HG02981 (cell line): Measurements from ENCODE around the gene INCENP.
"Not testable (repeated sequence)": the region's sequence is repeated elsewhere in the genome, so short reads cannot be mapped to it uniquely, and the experiment has no call there.

Experiments
- ATAC-seq: cut with Tn5 transposase; IDR thresholded peaks from one replicate; pipeline ENCODE4 v1.9.1; 2021; ENCODE audit warnings: mild to moderate bottlenecking, moderate library complexity; ENCODE audit not compliant: unreplicated experiment

The INCENP gene

DNA sequence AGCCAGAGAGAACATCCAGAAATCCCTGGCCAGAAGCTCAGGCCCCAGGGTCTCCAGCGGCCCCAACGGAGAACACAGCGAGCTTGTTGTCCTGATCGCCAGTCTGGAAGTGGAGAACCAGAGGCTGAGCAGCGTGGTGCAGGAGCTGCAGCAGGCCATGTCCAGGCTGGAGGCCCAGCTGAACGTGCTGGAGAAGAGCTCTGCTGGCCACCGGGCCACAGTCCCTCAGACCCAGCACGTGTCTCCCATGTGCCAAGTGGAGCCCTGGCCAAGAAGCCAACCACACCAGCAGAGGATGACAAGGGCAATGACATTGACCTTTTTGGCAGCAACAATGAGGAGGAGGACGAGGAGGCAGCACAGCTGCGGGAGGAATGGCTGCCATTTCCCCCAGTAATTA lies 45.6 kb downstream of the INCENP start:
- no peak for ATAC-seq

DNA sequence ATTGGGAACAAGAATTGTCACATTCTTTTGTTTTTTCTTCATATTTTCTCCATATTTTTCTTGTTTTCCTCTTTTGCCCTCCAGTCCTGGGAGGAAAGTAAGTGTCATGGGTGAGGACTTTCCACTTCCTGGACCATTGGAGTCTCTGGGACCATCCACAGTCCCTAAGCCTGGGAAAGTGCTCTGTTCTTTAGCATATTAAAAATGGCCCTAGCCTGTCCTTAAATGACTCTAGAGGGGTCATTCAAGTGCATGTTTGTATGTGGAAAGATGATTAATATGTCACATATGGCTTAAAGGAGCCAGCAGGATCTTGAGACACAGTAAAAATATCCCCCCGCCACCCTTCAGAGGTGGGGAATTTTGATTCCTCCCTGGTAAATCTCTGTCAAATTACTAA lies 46.1 kb downstream of the INCENP start:
- ATAC-seq, result no peak

DNA sequence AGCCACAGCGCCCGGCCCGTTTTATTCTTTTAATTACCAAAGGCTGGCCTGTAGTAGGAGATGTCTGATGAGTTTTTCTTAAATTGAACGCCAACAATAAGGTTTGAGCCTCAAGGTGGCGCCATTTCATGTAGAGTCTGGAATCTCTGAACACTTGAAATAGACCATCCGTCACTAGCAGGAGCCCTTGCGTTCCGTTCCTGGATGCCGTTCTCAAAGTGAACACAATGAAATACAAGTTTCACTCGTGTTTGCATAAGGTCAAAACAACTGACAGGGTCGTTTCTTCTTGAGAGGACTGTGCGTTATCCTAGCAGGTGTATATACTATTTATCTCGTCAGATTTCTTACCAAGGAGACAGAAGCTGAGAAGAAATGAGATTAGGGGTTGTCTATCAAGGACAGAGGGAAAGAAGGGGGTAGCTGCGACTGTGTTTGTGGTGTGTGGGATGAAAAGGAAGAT lies 47.5 kb downstream of the INCENP start:
- no peak for ATAC-seq

DNA sequence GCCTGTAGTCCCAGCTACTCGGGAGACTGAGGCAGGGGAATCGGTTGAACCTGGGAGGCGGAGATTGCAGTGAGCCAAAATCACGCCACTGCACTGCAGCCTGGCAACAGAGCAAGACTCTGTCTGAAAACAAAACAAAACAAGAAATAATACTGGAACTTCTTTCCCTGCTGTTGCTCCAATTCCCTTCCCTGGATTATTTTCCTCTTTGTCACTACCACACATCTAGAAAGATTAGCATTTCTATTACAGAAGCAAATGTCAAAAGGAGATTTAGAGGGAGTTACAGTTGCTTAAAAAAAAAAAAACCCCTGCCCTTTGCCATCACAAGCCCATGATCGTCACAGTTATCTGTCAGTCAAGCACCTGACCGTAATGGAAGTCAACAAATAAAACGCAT lies 48.5 kb downstream of the INCENP start:
- no peak for ATAC-seq

- ATAC-seq, result no peak
These were observed 53.0 kb downstream of the INCENP start for GRCh38 chr11:62176766-62177165.

DNA sequence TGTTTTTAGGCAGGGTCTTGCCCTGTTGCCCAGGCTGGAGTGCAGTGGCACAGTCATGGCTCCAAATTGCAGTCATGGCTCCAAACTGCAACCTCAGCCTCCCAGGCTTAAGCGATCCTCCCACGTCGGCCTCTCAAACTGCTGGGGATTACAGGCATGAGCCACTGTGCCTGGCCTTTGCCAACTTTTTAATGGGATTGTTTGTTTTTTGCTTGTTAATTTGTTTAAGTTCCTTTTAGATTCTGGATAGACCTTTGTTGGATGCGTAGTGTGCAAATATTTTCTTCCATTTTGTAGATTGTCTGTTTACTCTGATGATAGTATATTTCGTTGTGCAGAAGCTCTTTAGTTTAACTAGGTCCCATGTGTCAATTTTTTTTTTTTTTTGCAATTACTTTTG lies 56.2 kb downstream of the INCENP start:
- no peak for ATAC-seq

- no peak for ATAC-seq
These were observed 57.3 kb downstream of the INCENP start for GRCh38 chr11:62181097-62181496.

GRCh38 chr11:62182147-62182891 lies 58.5 kb downstream of the INCENP start:
- ATAC-seq, result no peak

DNA sequence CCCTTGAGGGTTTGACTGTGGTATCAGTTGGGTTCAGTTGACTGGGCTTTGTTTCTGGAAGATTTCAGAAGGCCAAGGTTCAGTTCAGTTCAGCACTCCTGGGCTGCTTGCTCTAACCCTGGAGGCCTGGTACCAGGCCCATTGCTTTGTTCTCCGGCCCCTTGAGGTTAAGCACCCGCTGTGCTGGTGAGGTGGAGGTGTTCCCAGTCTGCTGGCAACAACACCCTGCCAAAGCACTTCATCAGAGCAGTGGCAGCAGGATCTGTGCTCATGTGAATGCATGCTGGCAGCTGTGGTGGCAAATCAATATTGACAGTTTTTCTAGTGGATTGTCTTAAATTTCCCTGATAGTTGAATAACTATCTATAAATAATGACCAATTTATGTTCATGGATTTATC lies 62.4 kb downstream of the INCENP start:
- no peak for ATAC-seq

DNA sequence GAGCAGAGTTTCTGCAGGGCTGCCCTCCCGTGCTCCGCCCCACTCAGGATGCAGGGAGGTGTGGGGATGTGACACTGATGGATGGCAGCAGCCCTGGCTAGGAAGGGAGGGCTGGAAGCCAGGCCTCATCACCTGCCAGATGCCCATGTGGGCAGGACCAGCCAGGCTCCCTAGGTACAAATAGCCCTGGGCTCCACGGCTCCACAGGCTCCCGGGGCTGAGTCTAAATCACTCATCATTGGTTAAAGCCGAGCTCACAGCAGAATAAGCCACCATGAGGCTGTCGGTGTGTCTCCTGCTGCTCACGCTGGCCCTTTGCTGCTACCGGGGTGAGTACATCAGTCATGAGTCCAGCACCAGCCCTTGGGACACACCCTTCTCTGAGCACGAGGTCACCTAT lies 66.2 kb downstream of the INCENP start, which contains the start of gene SCGB1D1:
Gene SCGB1D1, plus strand, starts transcription at position 206 of the 400 bp plus-strand sequence. Its CDS starts 69 bp downstream, at position 275.
- no peak for ATAC-seq

DNA sequence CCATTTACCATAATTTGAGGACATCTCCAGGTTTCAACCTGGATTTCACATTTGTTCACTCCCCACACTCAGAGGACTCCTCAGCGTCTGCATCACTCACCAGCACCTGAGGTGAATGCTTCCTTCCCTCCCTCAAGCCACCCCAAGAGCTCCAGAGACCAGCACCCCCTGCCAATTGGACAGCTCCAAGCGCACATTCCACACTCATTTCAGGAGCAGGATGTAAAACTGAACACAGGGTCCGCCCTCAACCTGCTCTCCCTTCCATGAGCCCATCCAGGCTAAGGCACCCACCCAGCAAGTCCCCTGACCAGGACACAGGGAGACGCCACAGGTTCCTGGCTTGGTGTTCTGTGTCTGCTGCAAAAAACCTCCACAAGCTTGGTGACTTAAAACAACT lies 70.1 kb downstream of the INCENP start:
- no peak for ATAC-seq

DNA sequence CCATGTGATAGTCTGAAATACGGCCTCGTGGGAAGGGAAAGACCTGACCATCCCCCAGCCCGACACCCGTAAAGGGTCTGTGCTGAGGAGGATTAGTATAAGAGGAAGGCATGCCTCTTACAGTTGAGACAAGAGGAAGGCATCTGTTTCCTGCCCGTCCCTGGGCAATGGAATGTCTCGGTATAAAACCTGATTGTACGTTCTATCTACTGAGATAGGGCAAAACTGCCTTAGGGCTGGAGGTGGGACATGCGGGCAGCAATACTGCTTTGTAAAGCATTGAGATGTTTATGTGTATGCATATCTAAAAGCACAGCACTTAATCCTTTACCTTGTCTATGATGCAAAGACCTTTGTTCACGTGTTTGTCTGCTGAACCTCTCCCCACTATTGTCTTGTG lies 71.2 kb downstream of the INCENP start:
- ATAC-seq, result not testable (repeated sequence)

DNA sequence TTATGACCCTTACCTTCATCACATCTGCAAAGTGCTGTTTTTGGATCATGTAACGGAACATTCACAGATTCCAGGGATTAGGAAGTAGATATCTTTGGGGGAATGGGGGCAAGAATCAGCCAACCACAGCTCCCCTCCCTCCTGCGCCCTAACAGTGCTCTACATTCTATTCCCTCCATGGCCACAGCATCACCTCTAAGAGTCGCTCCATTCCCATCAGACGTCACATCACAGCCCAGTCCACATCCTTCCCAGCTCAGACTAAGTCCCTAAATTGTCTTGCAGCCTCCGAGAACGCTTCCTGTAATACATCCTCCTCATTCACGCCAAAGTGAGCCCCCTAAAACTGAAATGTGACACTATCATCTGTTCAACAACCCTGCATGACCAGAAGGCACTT lies 72.1 kb downstream of the INCENP start:
- no peak for ATAC-seq

GRCh38 chr11:62197400-62197799 lies 73.6 kb downstream of the INCENP start:
- not testable (repeated sequence) for ATAC-seq

DNA sequence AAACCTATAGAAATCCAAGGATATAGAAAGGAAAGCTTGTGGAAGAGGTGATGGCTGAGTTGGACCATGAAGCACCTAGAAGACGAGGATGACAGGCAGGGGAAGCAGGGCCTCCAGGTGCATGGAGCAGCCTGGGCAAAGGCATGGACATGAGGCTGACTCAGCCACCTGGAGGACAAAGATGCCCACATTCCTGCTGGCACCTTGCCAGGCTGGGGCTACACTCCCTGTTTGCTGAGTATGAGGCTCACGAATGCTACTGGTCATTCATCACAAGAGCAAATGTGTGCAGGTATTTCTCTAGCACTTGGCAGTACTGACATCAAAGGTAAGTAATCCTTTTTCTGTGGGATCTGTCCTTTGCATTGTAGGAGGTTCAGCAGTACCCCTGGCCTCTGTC lies 77.6 kb downstream of the INCENP start:
- ATAC-seq, result no peak
